Measurements from ENCODE around the gene LSM14A.

GRCh38 chr19:34226036-34226435 is 53.7 kb downstream of the LSM14A start:
- TF ChIP-seq CTCF (conservative IDR thresholded peaks at IDR 0.05; ENCODE audit: low read length) (no peak), EZH2phosphoT487 (IDR thresholded peaks at IDR 0.05; ENCODE audit: borderline replicate concordance) (no peak)
